GM19467 (cell line): ENCODE measurements around the gene PPP1R1A.
A peak's percentile ranks its signal among the peaks of the same experiment; 100 is the strongest.

Experiments
- ATAC-seq: cut with Tn5 transposase; IDR thresholded peaks from one replicate; pipeline ENCODE4 v1.9.1; 2021; ENCODE audit warnings: mild to moderate bottlenecking, moderate library complexity; ENCODE audit not compliant: unreplicated experiment

PPP1R1A gene

GRCh38 chr12:54572881-54573280 is 15.6 kb downstream of the PPP1R1A start:
- no peak for ATAC-seq

- no peak for ATAC-seq
Measured at GRCh38 chr12:54571193-54572188, 17.0 kb downstream of the PPP1R1A start.

GRCh38 chr12:54569995-54570528 is 18.4 kb downstream of the PPP1R1A start:
- ATAC-seq = no peak

- no peak for ATAC-seq
Measured at GRCh38 chr12:54569072-54569471, 19.4 kb downstream of the PPP1R1A start.

- ATAC-seq = no peak
Measured at GRCh38 chr12:54566792-54567191, 21.7 kb downstream of the PPP1R1A start.

- ATAC-seq = no peak
Measured at GRCh38 chr12:54565986-54566544, 22.4 kb downstream of the PPP1R1A start.

GRCh38 chr12:54565310-54565985 is 23.0 kb downstream of the PPP1R1A start:
- ATAC-seq = no peak

- no peak for ATAC-seq
Measured at GRCh38 chr12:54564768-54565167, 23.7 kb downstream of the PPP1R1A start.

- ATAC-seq = no peak
Measured at GRCh38 chr12:54563787-54564186, 24.7 kb downstream of the PPP1R1A start.

- ATAC-seq = no peak
Measured at GRCh38 chr12:54562750-54563356, 25.6 kb downstream of the PPP1R1A start.

DNA sequence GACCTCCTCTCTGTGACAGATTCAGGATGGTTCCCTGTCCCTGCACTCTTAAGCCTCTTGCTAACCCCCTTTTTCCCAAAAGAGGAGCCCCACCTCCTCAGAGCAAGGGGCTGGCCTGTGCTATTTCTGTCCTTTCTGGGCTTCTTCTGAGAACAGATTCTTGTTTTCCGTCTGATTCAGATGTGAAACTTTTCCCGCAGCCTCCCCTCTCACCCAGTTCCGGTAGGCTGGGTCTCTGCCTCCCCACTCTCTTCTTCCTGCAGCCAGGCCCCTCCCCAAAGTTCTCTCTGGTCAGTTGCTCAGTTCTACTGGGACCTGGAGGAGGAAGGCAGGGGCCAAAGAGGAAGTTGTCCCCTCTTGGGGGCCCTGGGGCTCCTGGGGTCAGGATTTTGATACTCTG is 27.3 kb downstream of the PPP1R1A start:
- no peak for ATAC-seq

- ATAC-seq = peak; percentile 100
Measured at GRCh38 chr12:54560374-54560858, 28.0 kb downstream of the PPP1R1A start.

DNA sequence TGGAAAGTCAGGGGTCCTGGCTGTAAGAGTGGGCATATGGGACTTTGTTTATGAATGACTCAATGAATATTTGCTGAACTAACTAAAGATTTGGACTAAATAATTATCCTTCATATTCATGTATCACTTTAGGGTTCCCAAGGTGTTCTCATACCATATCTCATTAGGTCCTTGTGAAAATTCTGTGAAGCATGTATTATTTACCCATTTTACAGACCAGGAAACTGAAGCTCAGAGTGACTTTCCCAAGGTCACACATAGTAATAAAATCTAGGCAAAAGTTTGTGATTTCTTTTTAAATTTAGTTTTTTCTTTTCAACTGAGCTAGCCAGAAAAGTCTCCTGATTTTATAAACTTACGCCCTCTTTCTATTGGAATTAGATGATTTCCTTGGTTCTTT is 29.7 kb downstream of the PPP1R1A start:
- ATAC-seq = no peak

- no peak for ATAC-seq
Measured at GRCh38 chr12:54558311-54558710, 30.1 kb downstream of the PPP1R1A start.

GRCh38 chr12:54555670-54556257 is 32.7 kb downstream of the PPP1R1A start:
- no peak for ATAC-seq

GRCh38 chr12:54549774-54550451 is 38.5 kb downstream of the PPP1R1A start:
- no peak for ATAC-seq

- ATAC-seq = no peak
Measured at GRCh38 chr12:54546511-54546910, 41.9 kb downstream of the PPP1R1A start.

GRCh38 chr12:54544743-54545142 is 43.7 kb downstream of the PPP1R1A start:
- ATAC-seq = no peak

- no peak for ATAC-seq
Measured at GRCh38 chr12:54543526-54543925, 44.9 kb downstream of the PPP1R1A start.

- no peak for ATAC-seq
Measured at GRCh38 chr12:54541751-54542290, 46.6 kb downstream of the PPP1R1A start.
